Measurements from ENCODE around the gene PLA2G7. TPM values are rescaled to one million over a fixed set of nuclear protein-coding genes. Genes with fewer than 3 reads are reported as not detected.

The PLA2G7 gene
- total RNA-seq, 1 experiment from 2014 or later: 2.3 TPM

DNA sequence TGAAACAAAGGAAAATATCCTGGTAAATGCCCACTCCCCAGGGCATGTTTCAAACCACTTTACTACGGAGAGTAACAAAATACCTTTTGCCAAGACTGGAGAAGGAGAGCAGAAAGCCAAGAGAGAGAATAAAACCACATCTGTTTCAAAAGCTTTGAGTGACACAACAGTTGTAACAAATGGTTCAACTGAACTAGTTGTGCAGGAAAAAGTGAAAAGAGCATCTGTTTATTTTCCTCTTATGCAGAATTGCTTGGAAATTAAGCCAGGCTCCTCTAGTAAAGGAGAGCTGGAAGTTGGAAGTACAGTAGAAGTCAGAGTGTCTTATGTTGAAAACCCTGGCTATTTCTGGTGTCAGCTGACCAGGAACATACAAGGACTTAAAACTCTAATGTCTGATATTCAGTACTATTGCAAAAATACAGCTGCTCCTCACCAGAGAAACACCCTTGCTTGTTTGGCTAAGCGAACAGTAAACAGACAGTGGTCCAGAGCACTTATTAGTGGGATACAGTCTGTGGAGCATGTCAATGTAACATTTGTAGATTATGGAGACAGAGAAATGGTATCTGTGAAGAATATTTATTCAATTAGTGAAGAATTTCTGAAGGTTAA is 44.9 kb downstream of the PLA2G7 start:
- Mint-ChIP-seq H3K27me3 (ENCODE audit: low read depth) (no peaks in the 10 kb centered on the region), H3K27ac (no peak overlapping the region), H3K36me3 (no peaks in the 10 kb centered on the region), H3K9me3 (no peaks in the 10 kb centered on the region), H3K4me3 (no peak overlapping the region), H3K4me1 (no peaks in the 10 kb centered on the region)
- DNase-seq (ENCODE audit: low spot score) (no peak), ATAC-seq (no peak)
- ChIA-PET POLR2A (no interaction called here), CTCF (no interaction called here)
- TF ChIP-seq ETV6 (CRISPR knock-in tag; IDR thresholded peaks at IDR 0.05) (no peak), TEAD1 (CRISPR knock-in tag; IDR thresholded peaks at IDR 0.05) (no peak), ZNF671 (CRISPR knock-in tag; IDR thresholded peaks at IDR 0.05) (no peak), TEAD4 (CRISPR knock-in tag; IDR thresholded peaks at IDR 0.05) (no peak), FOXK1 (CRISPR knock-in tag; IDR thresholded peaks at IDR 0.05) (no peak), GTF2I (CRISPR knock-in tag; conservative IDR thresholded peaks at IDR 0.05) (no peak), SMAD4 (CRISPR knock-in tag; IDR thresholded peaks at IDR 0.05) (no peak), ZNF317 (CRISPR knock-in tag; IDR thresholded peaks at IDR 0.05; ENCODE audit: borderline replicate concordance, low read depth) (no peak), FOXP1 (CRISPR knock-in tag; IDR thresholded peaks at IDR 0.05; ENCODE audit: borderline replicate concordance) (no peak), ZNF138 (CRISPR knock-in tag; conservative IDR thresholded peaks at IDR 0.05) (no peak), CREM (CRISPR knock-in tag; IDR thresholded peaks at IDR 0.05) (no peak), GABPB1 (CRISPR knock-in tag; IDR thresholded peaks at IDR 0.05) (no peak), NR3C1 (CRISPR knock-in tag; conservative IDR thresholded peaks at IDR 0.05; ENCODE audit: low read depth) (no peak), PRRX2 (CRISPR knock-in tag; IDR thresholded peaks at IDR 0.05) (no peak), MYBL2 (CRISPR knock-in tag; IDR thresholded peaks at IDR 0.05) (no peak)
- TF ChIP-seq, protein P1, sequence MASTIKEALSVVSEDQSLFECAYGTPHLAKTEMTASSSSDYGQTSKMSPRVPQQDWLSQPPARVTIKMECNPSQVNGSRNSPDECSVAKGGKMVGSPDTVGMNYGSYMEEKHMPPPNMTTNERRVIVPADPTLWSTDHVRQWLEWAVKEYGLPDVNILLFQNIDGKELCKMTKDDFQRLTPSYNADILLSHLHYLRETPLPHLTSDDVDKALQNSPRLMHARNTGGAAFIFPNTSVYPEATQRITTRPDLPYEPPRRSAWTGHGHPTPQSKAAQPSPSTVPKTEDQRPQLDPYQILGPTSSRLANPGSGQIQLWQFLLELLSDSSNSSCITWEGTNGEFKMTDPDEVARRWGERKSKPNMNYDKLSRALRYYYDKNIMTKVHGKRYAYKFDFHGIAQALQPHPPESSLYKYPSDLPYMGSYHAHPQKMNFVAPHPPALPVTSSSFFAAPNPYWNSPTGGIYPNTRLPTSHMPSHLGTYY (CRISPR knock-in tag; IDR thresholded peaks at IDR 0.05): no peak
- TF ChIP-seq, protein P2, sequence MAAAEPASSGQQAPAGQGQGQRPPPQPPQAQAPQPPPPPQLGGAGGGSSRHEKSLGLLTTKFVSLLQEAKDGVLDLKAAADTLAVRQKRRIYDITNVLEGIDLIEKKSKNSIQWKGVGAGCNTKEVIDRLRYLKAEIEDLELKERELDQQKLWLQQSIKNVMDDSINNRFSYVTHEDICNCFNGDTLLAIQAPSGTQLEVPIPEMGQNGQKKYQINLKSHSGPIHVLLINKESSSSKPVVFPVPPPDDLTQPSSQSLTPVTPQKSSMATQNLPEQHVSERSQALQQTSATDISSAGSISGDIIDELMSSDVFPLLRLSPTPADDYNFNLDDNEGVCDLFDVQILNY (CRISPR knock-in tag; IDR thresholded peaks at IDR 0.05): no peak
- TF ChIP-seq, protein P3, sequence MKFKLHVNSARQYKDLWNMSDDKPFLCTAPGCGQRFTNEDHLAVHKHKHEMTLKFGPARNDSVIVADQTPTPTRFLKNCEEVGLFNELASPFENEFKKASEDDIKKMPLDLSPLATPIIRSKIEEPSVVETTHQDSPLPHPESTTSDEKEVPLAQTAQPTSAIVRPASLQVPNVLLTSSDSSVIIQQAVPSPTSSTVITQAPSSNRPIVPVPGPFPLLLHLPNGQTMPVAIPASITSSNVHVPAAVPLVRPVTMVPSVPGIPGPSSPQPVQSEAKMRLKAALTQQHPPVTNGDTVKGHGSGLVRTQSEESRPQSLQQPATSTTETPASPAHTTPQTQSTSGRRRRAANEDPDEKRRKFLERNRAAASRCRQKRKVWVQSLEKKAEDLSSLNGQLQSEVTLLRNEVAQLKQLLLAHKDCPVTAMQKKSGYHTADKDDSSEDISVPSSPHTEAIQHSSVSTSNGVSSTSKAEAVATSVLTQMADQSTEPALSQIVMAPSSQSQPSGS (CRISPR knock-in tag; IDR thresholded peaks at IDR 0.05; ENCODE audit: borderline replicate concordance, low read depth): no peak
- TF ChIP-seq, protein P4, sequence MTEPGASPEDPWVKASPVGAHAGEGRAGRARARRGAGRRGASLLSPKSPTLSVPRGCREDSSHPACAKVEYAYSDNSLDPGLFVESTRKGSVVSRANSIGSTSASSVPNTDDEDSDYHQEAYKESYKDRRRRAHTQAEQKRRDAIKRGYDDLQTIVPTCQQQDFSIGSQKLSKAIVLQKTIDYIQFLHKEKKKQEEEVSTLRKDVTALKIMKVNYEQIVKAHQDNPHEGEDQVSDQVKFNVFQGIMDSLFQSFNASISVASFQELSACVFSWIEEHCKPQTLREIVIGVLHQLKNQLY (CRISPR knock-in tag; IDR thresholded peaks at IDR 0.05): no peak
- TF ChIP-seq, protein P5, sequence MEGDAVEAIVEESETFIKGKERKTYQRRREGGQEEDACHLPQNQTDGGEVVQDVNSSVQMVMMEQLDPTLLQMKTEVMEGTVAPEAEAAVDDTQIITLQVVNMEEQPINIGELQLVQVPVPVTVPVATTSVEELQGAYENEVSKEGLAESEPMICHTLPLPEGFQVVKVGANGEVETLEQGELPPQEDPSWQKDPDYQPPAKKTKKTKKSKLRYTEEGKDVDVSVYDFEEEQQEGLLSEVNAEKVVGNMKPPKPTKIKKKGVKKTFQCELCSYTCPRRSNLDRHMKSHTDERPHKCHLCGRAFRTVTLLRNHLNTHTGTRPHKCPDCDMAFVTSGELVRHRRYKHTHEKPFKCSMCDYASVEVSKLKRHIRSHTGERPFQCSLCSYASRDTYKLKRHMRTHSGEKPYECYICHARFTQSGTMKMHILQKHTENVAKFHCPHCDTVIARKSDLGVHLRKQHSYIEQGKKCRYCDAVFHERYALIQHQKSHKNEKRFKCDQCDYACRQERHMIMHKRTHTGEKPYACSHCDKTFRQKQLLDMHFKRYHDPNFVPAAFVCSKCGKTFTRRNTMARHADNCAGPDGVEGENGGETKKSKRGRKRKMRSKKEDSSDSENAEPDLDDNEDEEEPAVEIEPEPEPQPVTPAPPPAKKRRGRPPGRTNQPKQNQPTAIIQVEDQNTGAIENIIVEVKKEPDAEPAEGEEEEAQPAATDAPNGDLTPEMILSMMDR (IDR thresholded peaks at IDR 0.05): no peak

DNA sequence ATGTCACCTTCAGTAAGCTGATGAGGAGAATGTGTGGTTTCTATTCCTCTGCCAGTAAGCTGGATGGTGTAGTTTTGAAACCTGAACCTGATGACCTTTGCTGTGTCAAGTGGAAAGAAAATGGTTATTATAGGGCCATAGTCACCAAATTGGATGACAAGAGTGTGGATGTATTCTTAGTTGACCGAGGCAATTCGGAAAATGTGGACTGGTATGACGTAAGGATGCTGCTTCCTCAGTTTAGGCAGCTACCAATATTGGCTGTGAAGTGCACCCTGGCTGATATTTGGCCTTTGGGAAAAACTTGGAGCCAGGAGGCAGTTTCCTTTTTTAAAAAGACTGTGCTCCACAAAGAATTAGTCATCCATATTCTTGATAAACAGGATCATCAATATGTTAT is 45.5 kb downstream of the PLA2G7 start:
- TF ChIP-seq ETV6 (CRISPR knock-in tag; IDR thresholded peaks at IDR 0.05) (no peak), MYBL2 (CRISPR knock-in tag; IDR thresholded peaks at IDR 0.05) (no peak), MXD4 (CRISPR knock-in tag; IDR thresholded peaks at IDR 0.05; ENCODE audit: borderline replicate concordance) (no peak)
- TF ChIP-seq, protein P6, sequence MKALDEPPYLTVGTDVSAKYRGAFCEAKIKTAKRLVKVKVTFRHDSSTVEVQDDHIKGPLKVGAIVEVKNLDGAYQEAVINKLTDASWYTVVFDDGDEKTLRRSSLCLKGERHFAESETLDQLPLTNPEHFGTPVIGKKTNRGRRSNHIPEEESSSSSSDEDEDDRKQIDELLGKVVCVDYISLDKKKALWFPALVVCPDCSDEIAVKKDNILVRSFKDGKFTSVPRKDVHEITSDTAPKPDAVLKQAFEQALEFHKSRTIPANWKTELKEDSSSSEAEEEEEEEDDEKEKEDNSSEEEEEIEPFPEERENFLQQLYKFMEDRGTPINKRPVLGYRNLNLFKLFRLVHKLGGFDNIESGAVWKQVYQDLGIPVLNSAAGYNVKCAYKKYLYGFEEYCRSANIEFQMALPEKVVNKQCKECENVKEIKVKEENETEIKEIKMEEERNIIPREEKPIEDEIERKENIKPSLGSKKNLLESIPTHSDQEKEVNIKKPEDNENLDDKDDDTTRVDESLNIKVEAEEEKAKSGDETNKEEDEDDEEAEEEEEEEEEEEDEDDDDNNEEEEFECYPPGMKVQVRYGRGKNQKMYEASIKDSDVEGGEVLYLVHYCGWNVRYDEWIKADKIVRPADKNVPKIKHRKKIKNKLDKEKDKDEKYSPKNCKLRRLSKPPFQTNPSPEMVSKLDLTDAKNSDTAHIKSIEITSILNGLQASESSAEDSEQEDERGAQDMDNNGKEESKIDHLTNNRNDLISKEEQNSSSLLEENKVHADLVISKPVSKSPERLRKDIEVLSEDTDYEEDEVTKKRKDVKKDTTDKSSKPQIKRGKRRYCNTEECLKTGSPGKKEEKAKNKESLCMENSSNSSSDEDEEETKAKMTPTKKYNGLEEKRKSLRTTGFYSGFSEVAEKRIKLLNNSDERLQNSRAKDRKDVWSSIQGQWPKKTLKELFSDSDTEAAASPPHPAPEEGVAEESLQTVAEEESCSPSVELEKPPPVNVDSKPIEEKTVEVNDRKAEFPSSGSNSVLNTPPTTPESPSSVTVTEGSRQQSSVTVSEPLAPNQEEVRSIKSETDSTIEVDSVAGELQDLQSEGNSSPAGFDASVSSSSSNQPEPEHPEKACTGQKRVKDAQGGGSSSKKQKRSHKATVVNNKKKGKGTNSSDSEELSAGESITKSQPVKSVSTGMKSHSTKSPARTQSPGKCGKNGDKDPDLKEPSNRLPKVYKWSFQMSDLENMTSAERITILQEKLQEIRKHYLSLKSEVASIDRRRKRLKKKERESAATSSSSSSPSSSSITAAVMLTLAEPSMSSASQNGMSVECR (CRISPR knock-in tag; IDR thresholded peaks at IDR 0.05; ENCODE audit: borderline replicate concordance): no peak
- TF ChIP-seq, protein P7, sequence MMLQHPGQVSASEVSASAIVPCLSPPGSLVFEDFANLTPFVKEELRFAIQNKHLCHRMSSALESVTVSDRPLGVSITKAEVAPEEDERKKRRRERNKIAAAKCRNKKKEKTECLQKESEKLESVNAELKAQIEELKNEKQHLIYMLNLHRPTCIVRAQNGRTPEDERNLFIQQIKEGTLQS (CRISPR knock-in tag; conservative IDR thresholded peaks at IDR 0.05): no peak
- Mint-ChIP-seq H3K36me3 (no peaks in the 10 kb centered on the region), H3K4me3 (no peak overlapping the region), H3K9me3 (no peaks in the 10 kb centered on the region), H3K27me3 (ENCODE audit: low read depth) (no peaks in the 10 kb centered on the region), H3K27ac (no peak overlapping the region), H3K4me1 (no peaks in the 10 kb centered on the region)
- CTCF ChIA-PET: no interaction called here
- no peak for DNase-seq (ENCODE audit: low spot score)
- ATAC-seq: no peak
- POLR2A ChIA-PET: no interaction called here

Data from WTC11 (cell line).